GM10266 (cell line): ENCODE results near the gene ETS1.

Experiments used
- DNase-seq: peaks from one replicate; pipeline ENCODE4 v3.0.0; 2012; ENCODE audit errors: extremely low spot score
- CTCF ChIP-seq: IDR thresholded peaks from 2 replicates; pipeline ENCODE4 v1.5.1; 2012; ENCODE audit warnings: mild to moderate bottlenecking, low read depth; ENCODE audit not compliant: control insufficient read depth, insufficient read depth; ENCODE audit errors: missing control alignments

The ETS1 gene

GRCh38 chr11:128575961-128576350 is 11.4 kb downstream of the ETS1 start:
- no peak for TF ChIP-seq CTCF
- no peak for DNase-seq

GRCh38 chr11:128575174-128575960 is 12.0 kb downstream of the ETS1 start:
- no peak for DNase-seq
- TF ChIP-seq CTCF: no peak

- no peak for TF ChIP-seq CTCF
- no peak for DNase-seq
Measured at GRCh38 chr11:128574576-128575011, 12.8 kb downstream of the ETS1 start.

- TF ChIP-seq CTCF: no peak
- DNase-seq: no peak
Measured at GRCh38 chr11:128573638-128574037, 13.7 kb downstream of the ETS1 start.

GRCh38 chr11:128572965-128573364 is 14.4 kb downstream of the ETS1 start:
- no peak for TF ChIP-seq CTCF
- no peak for DNase-seq

GRCh38 chr11:128570632-128571031 is 16.7 kb downstream of the ETS1 start:
- TF ChIP-seq CTCF: no peak
- DNase-seq: no peak

GRCh38 chr11:128569291-128569690 is 18.1 kb downstream of the ETS1 start:
- DNase-seq: no peak
- no peak for TF ChIP-seq CTCF
